T-helper 1 cell (primary cell): ENCODE results near the gene CLNK.

ENCODE experiments used
- DNase-seq, 5 donors: peaks; one replicate each; pipeline ENCODE4 v3.0.0-alpha.2; 2012 to 2020
- total RNA-seq, 4 donors: gene quantifications; one replicate each; lab custom pipeline; 2026; lab: John Stamatoyannopoulos, UW

Gene CLNK, protein sequence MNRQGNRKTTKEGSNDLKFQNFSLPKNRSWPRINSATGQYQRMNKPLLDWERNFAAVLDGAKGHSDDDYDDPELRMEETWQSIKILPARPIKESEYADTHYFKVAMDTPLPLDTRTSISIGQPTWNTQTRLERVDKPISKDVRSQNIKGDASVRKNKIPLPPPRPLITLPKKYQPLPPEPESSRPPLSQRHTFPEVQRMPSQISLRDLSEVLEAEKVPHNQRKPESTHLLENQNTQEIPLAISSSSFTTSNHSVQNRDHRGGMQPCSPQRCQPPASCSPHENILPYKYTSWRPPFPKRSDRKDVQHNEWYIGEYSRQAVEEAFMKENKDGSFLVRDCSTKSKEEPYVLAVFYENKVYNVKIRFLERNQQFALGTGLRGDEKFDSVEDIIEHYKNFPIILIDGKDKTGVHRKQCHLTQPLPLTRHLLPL
- total RNA-seq, result 0.24 to 2.1 (median 0.90) reads per million in 4 donors

DNA sequence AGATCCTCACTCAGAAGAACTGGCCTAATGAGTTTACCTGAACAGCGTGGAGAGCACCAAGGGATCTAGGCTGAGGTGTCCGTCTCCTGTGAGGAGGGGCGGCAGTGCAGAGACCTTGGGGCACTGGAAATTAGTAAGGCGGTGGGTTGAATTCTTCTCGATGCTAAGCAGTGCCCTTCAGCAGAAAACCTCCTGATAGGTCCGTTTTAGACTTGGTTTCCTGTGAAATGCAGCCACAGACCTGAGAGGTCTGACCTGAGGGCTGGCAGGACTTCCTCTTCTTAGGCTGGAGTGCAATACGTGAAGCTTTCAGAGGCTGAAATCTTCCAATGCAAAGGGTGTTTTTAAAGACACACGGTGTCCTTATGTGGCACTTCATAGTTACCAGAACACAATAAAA lies at the start of gene CLNK:
CLNK (minus strand) TSS at position 138 of the 400 bp plus-strand sequence. CDS start 16,899 bp downstream, outside the sequence.
- no peak for DNase-seq

DNA sequence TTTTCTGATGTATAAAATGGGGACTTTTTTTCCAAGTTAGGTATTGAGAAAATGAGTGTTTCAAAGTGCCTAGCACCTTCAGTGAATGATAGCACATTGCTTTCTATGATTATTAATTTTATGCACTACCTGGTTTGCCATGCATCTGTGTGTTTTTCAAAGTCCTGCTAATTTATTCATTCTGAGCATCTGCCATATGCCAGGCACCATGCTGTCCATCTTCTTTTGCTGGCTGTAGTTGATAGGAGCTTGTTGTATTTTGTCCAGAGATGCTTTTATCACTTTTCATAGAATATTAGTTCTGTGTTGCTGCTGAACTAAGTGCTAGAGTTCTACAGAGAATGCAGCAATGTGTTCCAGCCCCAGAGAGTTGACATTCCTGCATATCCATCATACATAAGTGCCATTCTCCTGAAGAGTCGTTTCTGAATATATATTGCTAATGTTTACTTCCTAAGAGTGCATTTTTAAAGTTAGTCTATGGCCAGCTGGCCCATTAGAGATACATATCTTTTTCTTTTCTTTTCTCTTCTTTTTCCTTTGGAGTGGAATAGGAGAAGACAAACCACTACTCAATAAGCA lies 49.0 kb upstream of the CLNK start:
- DNase-seq, result no peak

DNA sequence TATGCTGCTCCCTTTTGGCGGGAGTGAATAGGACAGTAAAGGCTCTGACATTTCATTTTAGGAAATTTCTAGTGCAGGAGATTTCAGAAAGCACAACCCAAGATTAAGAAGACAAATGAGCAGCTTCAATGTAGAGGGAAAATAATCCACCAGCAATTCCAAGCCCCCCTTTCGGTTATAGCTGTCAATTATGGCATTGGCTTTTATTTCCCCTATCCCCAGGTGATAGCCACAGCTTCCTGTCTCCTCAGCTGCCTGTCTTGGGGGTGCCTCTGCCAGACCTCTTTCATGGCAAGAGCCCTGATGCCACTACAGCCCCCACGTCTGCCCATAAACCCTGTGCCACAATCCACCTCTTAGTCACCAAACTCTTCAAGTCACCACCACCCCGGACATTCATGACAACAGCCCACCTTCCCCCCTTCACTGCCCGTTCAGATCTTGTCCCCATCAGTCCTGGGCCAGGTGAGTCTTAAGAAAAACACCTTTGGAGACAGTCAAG lies 48.4 kb upstream of the CLNK start:
- no peak for DNase-seq

DNA sequence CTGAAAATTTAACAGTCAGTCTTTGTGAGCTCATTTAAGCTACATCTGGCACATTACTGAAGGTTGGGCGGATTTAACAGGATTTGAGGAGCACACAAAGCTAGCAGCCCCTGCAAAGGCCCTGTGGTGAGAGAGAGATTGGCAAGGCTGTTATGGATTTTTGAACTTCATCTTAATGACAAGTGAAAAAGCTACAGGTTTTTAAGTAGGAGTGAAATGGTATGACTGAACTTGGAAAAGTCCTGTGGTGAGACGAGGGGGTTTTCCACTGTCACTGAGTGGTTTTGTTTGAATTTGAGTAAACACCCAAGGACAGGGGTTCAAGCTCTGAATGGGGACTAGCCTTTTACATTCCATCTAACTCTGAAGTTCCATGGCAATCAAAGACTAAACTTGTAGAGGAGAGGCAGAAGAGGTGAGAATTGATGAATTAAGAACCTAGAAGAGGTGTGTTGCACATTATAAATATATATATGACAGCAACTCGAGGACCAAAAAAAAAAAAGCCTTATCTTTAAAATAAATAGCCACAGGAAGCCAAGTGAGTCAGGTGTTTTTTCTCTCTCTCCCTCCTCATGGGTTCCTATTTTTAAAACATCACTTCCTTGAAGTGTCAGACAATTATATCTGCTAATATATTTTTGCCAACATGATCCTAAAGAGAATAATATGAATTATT lies 47.8 kb upstream of the CLNK start:
- peak in 1 of 5 donors; percentile 53 for DNase-seq

DNA sequence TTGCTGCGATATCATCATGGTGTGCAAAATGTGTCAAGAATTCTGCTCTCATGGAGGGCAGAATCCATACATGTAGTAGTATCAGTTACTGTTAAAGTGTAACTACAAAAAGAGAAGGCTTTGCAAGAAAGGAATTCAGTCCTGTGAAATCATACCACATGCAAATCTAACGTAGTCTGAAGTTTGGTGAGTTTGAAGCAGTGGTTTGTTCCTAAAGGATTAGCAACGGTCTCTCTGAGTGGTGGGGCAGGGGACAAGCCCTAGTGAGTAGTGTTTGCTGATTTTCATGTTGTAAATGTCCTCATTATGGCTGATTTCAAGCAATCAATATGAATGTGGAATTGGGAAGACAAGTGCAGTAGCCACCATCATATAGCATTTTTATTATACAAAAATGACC lies 47.1 kb upstream of the CLNK start:
- no peak for DNase-seq

DNA sequence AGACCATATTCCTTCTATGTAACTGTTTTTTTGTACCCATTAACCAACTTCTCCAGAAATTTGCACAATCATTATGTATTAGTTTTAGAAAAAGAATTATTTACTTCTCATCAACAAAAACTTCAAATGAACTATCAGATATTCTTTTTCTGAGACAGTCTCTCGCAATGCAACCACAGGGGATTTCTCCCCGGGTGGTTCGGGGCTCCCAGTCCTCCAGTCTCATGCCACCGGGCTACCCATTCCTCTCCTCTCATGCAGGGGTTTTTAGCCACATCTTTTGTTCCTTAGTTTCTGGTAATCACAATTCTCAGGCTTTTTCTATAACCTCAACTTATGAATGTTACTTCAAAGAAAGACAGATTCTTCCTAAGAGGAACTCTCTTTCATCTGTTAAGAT lies 46.6 kb upstream of the CLNK start:
- no peak for DNase-seq

DNA sequence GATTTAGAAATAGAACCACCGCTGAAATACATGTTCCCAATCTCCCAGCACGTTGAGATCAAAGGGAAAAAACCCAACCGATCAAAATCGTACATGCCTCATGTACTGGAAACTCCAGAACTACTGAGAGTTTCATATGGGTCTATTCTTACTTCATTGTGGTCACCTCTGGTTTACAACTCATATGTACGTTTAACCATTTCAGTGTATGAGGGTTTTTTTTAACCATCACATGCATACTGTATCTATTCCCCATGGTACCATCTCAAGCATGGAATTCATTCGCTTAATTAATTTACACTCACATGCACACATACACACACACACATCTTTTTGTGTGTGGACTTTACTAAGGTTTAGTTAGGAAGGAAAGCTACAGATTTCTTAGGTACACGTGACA lies 46.0 kb upstream of the CLNK start:
- peak in 1 of 5 donors; percentile 39 for DNase-seq

DNA sequence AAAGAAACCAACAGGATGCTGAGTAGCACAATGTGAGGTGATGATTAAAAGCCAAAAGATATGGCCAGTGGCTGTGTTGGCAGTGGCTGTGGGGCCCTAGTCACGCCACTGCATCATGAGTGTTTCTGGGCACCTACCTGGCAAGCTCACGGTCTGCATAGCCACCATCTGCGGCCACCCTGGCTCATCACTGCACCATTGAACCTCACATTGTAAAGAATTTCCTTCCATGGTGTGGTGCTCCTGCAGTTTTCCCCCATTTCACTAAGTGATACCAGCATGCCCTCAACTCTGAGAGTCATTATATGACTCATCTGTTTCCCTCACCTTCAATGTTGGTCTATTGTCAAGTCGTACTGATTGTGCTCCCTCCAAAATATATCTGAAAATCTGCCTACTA lies 45.5 kb upstream of the CLNK start:
- DNase-seq, result peak in 1 of 5 donors; percentile 49

DNA sequence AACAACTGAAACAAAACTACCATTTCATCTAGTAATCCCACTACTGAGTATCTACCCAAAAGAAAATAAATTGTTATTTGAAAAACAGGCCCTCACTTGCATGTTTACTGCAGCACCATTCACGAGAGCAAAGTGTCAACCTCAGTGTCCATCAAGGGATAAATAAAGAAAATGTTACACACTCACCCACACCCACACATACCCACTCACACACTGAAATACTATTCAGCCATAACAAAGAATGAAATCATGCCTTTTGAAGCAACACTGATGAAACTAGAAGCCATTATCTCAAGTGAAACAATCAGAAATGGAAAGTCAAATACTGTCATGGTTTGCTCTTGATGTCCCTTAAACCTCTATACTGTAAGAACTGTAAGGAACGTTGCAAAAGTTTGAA lies 44.8 kb upstream of the CLNK start:
- DNase-seq, result no peak

DNA sequence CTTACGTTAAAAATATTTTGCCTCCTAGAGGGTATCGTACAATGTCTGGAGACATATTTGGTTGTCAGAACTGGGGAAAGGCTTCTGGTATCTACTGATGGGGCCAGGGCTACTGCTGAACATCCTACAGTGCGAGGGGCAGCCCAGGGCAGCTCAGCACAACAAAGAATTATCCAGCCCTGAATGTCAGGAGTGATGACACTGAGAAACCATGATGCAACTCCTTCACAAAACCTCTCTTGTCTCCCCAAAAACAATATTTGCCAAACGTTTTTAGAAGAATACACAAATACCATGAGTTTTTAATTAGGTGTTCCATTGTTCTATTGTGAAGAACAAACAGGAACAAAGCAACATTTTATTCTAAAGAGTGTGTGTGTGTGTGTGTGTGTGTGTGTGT lies 43.4 kb upstream of the CLNK start:
- DNase-seq, result no peak

DNA sequence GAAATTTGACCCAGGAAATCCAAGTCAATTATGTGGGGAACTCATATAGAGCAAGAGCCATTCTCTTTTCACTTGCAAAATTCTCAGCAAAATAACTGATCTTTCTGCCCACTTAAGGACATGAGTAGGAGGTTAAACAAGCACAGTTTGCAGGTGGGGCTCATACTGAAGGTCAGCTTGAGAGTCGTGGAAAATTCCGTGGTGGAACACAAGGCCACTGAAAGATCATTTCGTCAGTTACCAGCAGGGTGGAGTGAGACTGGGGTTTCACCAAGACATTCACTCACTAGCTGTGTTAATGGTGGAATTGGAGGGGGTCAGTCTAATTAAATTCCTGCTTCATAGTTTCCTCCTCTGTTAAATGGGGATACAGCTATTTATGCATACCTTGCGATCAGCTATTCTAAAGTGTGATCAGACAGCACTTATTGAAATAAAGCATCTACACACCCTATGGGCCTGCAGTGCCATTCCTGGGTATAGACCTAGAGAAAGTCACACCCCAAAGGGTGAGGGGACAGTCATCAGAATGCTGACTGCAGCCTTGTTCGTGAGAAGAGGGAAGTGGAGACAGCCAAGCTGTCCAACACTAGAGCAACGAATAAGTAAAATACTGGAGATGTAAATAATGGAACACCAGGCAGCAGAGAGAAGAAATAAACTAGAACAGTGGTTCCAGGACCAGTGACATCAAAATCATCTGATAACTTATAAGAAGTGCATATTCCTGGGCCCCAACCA lies 42.7 kb upstream of the CLNK start:
- DNase-seq, result no peak

DNA sequence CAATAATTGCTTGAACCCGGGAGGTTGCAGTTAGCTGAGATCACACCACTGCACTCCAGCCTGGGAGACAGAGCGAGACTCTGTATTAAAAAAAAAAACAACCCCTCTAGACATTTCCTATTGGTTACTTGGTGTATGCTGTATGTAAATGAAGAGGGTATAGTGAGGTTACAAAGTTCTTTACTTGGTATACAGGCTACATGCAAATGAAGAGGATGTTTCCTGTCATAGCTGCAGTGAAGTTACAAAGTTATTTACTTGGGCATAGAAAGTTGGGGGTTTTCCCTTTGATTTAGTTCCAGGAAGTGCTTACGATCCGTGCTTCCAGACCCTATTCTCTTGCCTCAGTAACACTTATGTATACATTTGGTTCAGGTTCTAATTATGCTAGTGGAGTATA lies 38.4 kb upstream of the CLNK start:
- DNase-seq, result peak in 1 of 5 donors; percentile 66

DNA sequence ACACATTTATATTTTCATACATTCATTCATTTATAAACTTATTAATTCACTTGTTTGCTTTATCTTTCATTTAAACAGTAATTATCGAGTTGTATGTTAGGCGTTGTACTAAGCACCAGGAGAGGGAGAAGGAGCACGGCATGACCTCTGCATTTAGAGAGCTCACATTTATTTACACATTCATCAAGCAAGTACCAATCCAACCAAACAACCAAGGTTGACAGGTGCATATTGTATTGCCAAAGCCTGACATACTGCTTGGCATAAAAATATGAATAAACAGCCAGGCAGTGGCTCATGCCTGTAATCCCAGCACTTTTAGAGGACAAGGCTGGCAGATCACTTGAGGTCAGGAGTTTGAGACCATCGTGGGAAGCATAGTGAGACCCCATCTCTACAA lies 37.0 kb upstream of the CLNK start:
- no peak for DNase-seq

DNA sequence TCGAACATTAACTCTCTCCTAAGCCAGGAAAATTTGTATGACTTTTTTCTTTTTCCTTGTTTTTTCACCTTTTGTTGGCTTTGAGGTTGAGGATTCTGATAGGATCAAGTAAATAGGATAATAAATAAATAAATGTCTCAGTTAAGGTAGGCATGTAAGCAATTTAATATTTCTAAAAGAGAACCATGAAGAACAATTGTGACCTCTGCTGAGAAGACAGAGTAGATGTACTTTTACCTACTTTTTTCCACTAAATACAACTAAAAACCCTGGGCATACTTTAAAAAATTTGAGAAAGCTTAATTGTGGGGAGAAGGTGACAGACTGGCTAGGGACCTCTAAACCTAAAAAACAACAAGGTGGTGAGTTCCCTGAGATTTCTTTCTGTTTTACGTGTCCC lies 31.6 kb upstream of the CLNK start:
- DNase-seq, result no peak

DNA sequence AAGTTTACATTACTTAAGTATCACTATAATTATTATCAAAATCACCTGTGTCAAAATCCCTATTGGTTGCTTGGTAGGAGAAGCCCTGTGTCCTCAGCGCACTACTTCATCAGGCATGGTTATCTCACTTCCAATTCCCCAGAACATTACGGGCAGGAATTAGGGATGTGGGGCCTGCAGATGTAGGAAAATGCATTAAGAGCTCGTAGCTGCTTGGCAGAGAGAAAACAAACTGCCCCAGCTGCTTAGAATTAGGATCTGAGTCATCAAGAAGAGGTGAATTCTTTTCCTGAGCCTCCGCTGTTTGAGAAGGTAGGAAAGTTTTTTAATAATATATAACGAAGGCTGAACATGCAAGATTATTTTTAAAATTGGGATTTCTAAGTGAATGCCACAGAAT lies 31.1 kb upstream of the CLNK start:
- DNase-seq, result no peak

DNA sequence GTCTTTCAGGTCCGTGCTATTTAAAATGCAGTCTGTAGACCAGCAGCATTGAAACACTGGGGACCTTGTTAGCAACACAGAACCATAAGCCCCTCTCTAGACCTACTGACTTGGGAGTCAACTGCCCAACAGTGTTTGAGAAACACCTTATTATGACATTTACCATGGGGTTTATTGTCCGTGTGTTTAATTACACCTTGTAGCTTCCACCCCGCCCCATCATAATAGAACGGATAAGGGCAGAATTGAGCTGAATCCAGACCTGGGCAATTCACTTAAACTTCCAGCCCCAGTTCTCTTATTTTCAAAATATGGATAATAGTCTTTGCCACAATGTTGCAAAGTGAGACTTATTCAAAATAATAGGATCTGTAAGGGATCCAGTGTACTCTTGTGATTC lies 30.6 kb upstream of the CLNK start:
- DNase-seq, result no peak

DNA sequence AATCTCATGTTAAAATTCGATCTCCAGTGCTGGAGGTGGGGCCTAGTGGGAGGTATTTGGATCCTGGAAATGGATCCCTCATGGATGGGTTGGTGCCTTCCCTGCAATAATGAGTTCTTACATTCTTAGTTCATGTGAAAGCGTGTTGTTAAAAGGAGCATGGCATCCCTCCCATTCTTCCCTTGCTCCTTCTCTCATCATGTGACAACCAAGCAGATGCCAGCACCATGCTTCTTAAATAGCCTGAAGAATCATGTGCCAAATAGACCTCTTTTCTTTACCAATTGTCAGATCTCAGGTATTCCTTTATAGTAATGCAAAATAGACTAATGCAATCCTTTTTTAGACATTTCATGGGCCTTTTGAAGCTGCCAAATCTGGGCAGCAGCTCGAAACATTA lies 29.0 kb upstream of the CLNK start:
- no peak for DNase-seq

DNA sequence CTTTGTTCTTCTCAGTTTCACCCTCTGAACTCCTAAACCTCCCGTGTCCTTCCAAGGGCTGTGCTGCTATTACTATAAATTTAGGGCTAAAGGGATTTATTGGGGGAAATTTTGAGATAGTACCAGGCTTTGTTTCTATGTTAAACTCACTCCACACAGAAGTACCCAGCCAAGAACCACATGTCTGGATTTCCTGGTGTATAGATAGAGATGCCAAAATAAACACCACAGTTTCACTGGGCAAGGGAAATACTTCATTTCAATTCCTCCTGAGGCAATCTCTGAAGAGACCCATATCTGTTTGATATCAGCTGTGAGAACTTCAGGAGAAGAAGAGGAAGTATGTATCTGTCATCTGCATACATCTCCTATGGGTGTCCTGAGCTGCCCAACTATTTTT lies 21.7 kb upstream of the CLNK start:
- DNase-seq, result no peak

DNA sequence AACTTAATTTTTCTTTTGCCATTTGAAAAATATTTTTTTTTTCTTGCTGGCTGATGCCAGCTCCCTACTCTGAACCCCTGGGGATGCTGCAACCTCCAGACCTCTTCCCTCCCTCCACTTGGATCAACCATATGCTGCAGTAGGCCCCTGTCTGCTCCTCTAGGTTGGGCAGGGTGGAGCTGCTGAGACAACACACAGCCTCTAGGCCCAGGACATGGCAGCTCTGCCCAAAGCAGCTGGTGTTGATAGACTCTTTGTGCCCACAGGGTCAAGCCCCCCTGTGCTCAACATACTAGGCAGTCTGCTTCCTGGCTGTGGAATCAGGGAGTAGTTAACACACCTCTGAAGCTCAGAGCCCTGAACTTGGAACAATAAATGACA lies 19.9 kb upstream of the CLNK start:
- DNase-seq, result no peak

DNA sequence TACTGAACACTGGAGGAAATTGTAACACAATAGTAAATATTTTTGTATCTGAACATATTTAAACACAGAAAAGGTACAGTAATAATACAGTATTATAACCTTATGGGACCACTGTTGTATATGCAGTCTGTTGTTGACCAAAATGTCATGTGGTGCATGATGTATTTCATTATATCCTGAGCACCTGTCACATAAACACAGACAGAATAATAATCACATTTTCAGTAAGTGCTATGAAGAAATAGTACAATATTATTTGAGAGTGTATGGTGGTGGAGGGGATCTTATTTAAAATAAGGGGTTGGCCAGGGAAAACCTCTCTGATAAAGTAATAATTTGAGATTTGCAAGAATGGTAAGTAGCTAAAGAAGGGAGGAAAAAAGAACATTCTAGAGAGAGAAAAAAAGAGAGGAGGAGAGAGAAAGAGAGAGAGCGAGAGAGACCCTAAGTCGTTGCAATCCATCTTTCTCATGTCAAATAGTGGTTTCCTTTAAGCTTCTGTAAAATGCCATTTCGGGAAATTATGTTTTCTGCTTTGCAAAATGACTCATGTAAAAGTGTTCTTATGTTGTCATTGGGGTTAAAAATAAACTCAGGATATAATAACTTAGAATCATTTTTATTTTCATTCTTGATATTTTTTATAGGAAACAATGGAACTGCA lies 19.3 kb upstream of the CLNK start:
- DNase-seq, result no peak

DNA sequence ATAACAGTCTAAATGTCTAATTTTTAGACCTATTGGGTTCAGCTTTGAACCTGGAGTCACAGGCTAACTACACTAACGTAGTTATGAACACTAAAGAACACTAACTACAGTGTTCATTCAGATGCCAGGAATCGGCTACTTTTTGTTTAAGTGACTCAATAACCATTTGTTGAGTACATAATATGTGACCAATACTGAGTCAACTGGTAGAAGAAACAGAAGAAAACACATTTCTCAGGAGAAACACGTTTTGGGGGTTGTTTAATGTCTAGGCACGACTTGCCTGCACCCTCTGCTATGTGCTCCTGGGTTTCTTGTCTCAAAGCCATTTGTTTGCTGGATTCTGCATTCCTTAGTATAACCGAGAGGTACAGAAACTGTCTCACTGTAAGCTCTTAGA lies 18.6 kb upstream of the CLNK start:
- DNase-seq, result no peak

DNA sequence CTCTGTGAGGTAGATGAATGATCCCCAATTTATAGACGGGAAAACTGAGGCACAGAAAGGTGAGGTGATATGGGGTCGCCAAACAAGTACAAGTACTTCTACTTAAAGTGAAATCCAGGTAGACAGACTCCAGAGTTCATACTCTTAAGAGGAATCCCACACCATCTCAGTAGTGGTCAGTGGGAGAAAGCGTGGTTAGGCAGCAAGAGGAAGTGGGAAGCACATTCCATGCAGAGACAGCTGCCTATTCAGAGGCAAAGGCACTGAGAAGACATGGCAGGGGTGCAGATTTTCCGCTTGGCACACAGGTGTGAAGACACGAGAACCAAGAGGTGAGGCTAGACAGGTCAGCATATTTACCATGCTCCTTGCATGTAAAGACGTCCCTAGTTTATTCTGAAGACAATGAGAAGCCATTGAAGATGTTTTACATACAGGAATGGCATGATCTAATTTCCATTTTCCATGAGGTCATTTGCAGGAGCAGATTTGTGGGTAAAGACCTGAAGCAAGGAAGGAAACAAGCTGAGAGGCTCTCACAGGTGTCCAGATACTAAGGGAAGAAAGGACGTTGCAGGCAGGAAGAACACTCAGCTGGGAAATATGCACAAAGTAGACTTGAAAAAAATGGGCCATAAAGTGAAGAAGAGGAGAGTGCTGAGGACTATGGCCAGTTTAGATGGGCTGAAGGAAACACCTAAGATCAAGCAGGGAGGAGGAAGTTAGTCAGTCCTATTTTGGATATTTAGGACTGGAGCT lies 17.3 kb upstream of the CLNK start:
- DNase-seq, result no peak
